Measurements from ENCODE around the gene RNF41. TPM values are rescaled to one million over a fixed set of nuclear protein-coding genes. Genes with fewer than 3 reads are reported as not detected.

RNF41 gene
- total and polyA plus RNA-seq, 2 of the 13 experiments (the other 11 are each of a cell fraction or from before 2014, with no cell fraction given), result 27.1 to 39.4 TPM

DNA sequence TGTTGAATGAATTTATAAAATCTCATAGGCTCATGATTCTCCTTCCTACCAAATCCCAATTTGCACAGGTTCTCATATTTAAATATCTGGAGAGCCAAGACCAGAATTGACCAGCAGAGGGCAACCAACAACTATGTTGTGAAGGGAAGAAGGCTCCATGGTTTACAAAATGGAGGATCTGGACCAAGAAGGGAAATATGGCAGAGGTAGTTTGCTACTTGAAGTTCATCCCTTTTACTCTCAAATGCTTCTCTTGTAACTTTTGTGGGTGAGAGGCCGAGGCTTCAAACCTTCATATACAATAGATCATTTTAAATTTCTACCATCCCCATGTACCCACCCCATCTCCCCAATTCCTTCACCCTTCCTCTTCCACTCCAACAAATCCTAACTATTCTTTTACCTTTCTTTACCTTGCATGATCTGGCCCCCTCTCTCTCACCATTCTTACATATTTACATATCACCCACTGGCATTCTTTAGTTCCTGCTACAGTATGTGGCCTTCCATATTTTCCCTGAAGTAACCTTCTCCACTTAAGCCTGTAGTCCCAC is 28.6 kb downstream of the RNF41 start (continued):
- TF ChIP-seq, protein P1, sequence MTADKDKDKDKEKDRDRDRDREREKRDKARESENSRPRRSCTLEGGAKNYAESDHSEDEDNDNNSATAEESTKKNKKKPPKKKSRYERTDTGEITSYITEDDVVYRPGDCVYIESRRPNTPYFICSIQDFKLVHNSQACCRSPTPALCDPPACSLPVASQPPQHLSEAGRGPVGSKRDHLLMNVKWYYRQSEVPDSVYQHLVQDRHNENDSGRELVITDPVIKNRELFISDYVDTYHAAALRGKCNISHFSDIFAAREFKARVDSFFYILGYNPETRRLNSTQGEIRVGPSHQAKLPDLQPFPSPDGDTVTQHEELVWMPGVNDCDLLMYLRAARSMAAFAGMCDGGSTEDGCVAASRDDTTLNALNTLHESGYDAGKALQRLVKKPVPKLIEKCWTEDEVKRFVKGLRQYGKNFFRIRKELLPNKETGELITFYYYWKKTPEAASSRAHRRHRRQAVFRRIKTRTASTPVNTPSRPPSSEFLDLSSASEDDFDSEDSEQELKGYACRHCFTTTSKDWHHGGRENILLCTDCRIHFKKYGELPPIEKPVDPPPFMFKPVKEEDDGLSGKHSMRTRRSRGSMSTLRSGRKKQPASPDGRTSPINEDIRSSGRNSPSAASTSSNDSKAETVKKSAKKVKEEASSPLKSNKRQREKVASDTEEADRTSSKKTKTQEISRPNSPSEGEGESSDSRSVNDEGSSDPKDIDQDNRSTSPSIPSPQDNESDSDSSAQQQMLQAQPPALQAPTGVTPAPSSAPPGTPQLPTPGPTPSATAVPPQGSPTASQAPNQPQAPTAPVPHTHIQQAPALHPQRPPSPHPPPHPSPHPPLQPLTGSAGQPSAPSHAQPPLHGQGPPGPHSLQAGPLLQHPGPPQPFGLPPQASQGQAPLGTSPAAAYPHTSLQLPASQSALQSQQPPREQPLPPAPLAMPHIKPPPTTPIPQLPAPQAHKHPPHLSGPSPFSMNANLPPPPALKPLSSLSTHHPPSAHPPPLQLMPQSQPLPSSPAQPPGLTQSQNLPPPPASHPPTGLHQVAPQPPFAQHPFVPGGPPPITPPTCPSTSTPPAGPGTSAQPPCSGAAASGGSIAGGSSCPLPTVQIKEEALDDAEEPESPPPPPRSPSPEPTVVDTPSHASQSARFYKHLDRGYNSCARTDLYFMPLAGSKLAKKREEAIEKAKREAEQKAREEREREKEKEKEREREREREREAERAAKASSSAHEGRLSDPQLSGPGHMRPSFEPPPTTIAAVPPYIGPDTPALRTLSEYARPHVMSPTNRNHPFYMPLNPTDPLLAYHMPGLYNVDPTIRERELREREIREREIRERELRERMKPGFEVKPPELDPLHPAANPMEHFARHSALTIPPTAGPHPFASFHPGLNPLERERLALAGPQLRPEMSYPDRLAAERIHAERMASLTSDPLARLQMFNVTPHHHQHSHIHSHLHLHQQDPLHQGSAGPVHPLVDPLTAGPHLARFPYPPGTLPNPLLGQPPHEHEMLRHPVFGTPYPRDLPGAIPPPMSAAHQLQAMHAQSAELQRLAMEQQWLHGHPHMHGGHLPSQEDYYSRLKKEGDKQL (CRISPR knock-in tag; IDR thresholded peaks at IDR 0.05; ENCODE audit: low read depth), result no peak
- TF ChIP-seq, protein P2, sequence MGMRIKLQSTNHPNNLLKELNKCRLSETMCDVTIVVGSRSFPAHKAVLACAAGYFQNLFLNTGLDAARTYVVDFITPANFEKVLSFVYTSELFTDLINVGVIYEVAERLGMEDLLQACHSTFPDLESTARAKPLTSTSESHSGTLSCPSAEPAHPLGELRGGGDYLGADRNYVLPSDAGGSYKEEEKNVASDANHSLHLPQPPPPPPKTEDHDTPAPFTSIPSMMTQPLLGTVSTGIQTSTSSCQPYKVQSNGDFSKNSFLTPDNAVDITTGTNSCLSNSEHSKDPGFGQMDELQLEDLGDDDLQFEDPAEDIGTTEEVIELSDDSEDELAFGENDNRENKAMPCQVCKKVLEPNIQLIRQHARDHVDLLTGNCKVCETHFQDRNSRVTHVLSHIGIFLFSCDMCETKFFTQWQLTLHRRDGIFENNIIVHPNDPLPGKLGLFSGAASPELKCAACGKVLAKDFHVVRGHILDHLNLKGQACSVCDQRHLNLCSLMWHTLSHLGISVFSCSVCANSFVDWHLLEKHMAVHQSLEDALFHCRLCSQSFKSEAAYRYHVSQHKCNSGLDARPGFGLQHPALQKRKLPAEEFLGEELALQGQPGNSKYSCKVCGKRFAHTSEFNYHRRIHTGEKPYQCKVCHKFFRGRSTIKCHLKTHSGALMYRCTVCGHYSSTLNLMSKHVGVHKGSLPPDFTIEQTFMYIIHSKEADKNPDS (CRISPR knock-in tag; IDR thresholded peaks at IDR 0.05), result no peak
- peak; percentile 24; the same call in 1 of the 2 replicates for TF ChIP-seq MEF2D (CRISPR knock-in tag; IDR thresholded peaks at IDR 0.05)
- no peak for TF ChIP-seq NFE2L1 (CRISPR knock-in tag; IDR thresholded peaks at IDR 0.05; ENCODE audit: borderline replicate concordance)
- TF ChIP-seq ZNF589 (CRISPR knock-in tag; conservative IDR thresholded peaks at IDR 0.05), result no peak
- TF ChIP-seq, protein P3, sequence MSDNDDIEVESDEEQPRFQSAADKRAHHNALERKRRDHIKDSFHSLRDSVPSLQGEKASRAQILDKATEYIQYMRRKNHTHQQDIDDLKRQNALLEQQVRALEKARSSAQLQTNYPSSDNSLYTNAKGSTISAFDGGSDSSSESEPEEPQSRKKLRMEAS (IDR thresholded peaks at IDR 0.05), result no peak
- TF ChIP-seq, protein P4, sequence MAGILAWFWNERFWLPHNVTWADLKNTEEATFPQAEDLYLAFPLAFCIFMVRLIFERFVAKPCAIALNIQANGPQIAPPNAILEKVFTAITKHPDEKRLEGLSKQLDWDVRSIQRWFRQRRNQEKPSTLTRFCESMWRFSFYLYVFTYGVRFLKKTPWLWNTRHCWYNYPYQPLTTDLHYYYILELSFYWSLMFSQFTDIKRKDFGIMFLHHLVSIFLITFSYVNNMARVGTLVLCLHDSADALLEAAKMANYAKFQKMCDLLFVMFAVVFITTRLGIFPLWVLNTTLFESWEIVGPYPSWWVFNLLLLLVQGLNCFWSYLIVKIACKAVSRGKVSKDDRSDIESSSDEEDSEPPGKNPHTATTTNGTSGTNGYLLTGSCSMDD (CRISPR knock-in tag; IDR thresholded peaks at IDR 0.05), result no peak
- no peak for TF ChIP-seq RFX3 (CRISPR knock-in tag; IDR thresholded peaks at IDR 0.05)
- no peak for TF ChIP-seq ZFX (CRISPR knock-in tag; IDR thresholded peaks at IDR 0.05; ENCODE audit: low read depth)
- TF ChIP-seq RFXANK (CRISPR knock-in tag; IDR thresholded peaks at IDR 0.05), result no peak
- TF ChIP-seq, protein P5, sequence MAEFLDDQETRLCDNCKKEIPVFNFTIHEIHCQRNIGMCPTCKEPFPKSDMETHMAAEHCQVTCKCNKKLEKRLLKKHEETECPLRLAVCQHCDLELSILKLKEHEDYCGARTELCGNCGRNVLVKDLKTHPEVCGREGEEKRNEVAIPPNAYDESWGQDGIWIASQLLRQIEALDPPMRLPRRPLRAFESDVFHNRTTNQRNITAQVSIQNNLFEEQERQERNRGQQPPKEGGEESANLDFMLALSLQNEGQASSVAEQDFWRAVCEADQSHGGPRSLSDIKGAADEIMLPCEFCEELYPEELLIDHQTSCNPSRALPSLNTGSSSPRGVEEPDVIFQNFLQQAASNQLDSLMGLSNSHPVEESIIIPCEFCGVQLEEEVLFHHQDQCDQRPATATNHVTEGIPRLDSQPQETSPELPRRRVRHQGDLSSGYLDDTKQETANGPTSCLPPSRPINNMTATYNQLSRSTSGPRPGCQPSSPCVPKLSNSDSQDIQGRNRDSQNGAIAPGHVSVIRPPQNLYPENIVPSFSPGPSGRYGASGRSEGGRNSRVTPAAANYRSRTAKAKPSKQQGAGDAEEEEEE (CRISPR knock-in tag; IDR thresholded peaks at IDR 0.05; ENCODE audit: borderline replicate concordance), result no peak
- TF ChIP-seq, protein P6, sequence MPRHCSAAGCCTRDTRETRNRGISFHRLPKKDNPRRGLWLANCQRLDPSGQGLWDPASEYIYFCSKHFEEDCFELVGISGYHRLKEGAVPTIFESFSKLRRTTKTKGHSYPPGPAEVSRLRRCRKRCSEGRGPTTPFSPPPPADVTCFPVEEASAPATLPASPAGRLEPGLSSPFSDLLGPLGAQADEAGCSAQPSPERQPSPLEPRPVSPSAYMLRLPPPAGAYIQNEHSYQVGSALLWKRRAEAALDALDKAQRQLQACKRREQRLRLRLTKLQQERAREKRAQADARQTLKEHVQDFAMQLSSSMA (CRISPR knock-in tag; IDR thresholded peaks at IDR 0.05), result no peak
- no peak for TF ChIP-seq CREB1 (IDR thresholded peaks at IDR 0.05)
- no peak for TF ChIP-seq CREB1 (CRISPR knock-in tag; IDR thresholded peaks at IDR 0.05)
- no peak for TF ChIP-seq ZNF570 (CRISPR knock-in tag; IDR thresholded peaks at IDR 0.05; ENCODE audit: borderline replicate concordance)
- no peak for TF ChIP-seq SP140L (CRISPR knock-in tag; IDR thresholded peaks at IDR 0.05; ENCODE audit: borderline replicate concordance)
- TF ChIP-seq ZFP36 (IDR thresholded peaks at IDR 0.05; ENCODE audit: borderline replicate concordance, low read depth, low read length, partially characterized antibody), result no peak
- peak; percentile 96 for TF ChIP-seq ZNF644 (CRISPR knock-in tag; IDR thresholded peaks at IDR 0.05; ENCODE audit: low read depth)
- TF ChIP-seq ZNF572 (CRISPR knock-in tag; IDR thresholded peaks at IDR 0.05), result no peak

Measured in HepG2 (cell line).